HCT116 (cell line): ENCODE data around the gene TACC2. TPM values are rescaled to one million over a fixed set of nuclear protein-coding genes. Genes with fewer than 3 reads are reported as not detected.
"Not testable (repeated sequence)": the region's sequence is repeated elsewhere in the genome, so short reads cannot be mapped to it uniquely, and the experiment has no call there.

Source experiments
- ATAC-seq: fragments of 200-7000 bp; cut with Tn5 transposase; 2 replicates; pipeline ENCODE4 v1.9.1; 2020; ENCODE audit warnings: mild to moderate bottlenecking, moderate library complexity
- BruUV-seq: library from RNA; stranded (reverse); fragments of 400-500 nt; replicated peaks from 2 replicates; lab custom pipeline; 2021; lab: Mats Ljungman, UMichigan
- CTCF ChIA-PET: fragments of 300-600 bp; sonication (Branson Sonifier 250); formaldehyde crosslinking; loops from one replicate; lab custom pipeline; 2021; ENCODE audit warnings: antibody characterized with exemption; lab: Charles Lee
- POLR2A ChIA-PET: fragments of 300-600, 350-600 bp; sonication (Branson Sonifier 250); formaldehyde crosslinking; loops from one replicate; lab custom pipeline; 2021; ENCODE audit warnings: antibody characterized with exemption; lab: Charles Lee
- RAD21 ChIA-PET, 2 experiments: fragments of 300-600 bp; sonication (Branson Sonifier 250); formaldehyde crosslinking; loops; one replicate each; lab custom pipeline; 2023; ENCODE audit warnings: low total read pairs in 2 of 2; ENCODE audit not compliant: uncharacterized antibody in 2 of 2, unreplicated experiment in 2 of 2, low non-redundant PET in 1 of 2; lab: Charles Lee
- DNase-seq: peaks from one replicate; pipeline ENCODE4 v3.0.0-alpha.2; 2010; ENCODE audit warnings: low read depth, low spot score
- H2AFZ ChIP-seq: fragments of 200-600 bp; shearing (Covaris generic), sonication (generic); 2 replicates; pipeline ENCODE4 v1.6.1; 2017; ENCODE audit warnings: low read depth, mixed run types, mixed read lengths, antibody characterized with exemption, low read length; ENCODE audit not compliant: poor library complexity, severe bottlenecking
- H3K27ac ChIP-seq: 2 replicates; pipeline ENCODE4 v1.5.1; 2012; ENCODE audit warnings: low read depth, low read length
- H3K27me3 ChIP-seq: fragments of 200-600 bp; sonication (generic); 2 replicates; pipeline ENCODE4 v1.6.1; 2016; ENCODE audit warnings: mixed run types, low read length, mixed read lengths; ENCODE audit not compliant: insufficient read depth
- H3K36me3 ChIP-seq, 2 experiments: fragments of 200-500 bp in 1 of 2; fragments of 200-600 bp in 1 of 2; sonication (Bioruptor generic) in 1 of 2; sonication (generic) in 1 of 2; 2 replicates each; pipeline versions ENCODE4 v1.5.1 to v1.6.1; 2014 to 2016; ENCODE audit warnings: low read length in 2 of 2, inconsistent platforms in 1 of 2, mixed read lengths in 1 of 2, mixed run types in 1 of 2; ENCODE audit not compliant: insufficient read depth in 2 of 2, control insufficient read depth in 1 of 2
- H3K4me1 ChIP-seq, 2 experiments: fragments of 200-600 bp in 1 of 2; sonication (generic) in 1 of 2; 2 replicates each; pipeline versions ENCODE4 v1.5.1 to v1.6.1; 2012 to 2017; ENCODE audit warnings: low read length in 2 of 2, inconsistent platforms in 1 of 2, mild to moderate bottlenecking in 1 of 2, mixed read lengths in 1 of 2, mixed run types in 1 of 2, moderate library complexity in 1 of 2; ENCODE audit not compliant: insufficient read depth in 2 of 2, control insufficient read depth in 1 of 2
- H3K4me2 ChIP-seq: fragments of 200-600 bp; sonication (generic); 2 replicates; pipeline ENCODE4 v1.6.1; 2017; ENCODE audit warnings: mixed run types, low read length, mixed read lengths
- H3K4me3 ChIP-seq, 2 experiments: fragments of 200-600 bp in 1 of 2; sonication (generic) in 1 of 2; replicated peaks in 1 of 2; 2 replicates each; pipeline ENCODE4 v1.5.1; 2011 to 2016; ENCODE audit warnings: low read length in 2 of 2, control low read depth in 1 of 2, low read depth in 1 of 2, mild to moderate bottlenecking in 1 of 2, mixed read lengths in 1 of 2, mixed run types in 1 of 2
- H3K79me2 ChIP-seq: fragments of 200-600 bp; sonication (generic); 2 replicates; pipeline ENCODE4 v1.6.1; 2017; ENCODE audit warnings: mild to moderate bottlenecking, mixed run types, low read length, moderate library complexity, mixed read lengths; ENCODE audit not compliant: insufficient read depth
- H3K9ac ChIP-seq: fragments of 200-600 bp; sonication (generic); 2 replicates; pipeline ENCODE4 v1.6.1; 2016; ENCODE audit warnings: low read length, mixed read lengths
- H3K9me2 ChIP-seq: fragments of 200-600 bp; sonication (generic), shearing (Covaris generic); 2 replicates; pipeline ENCODE4 v1.6.1; 2017; ENCODE audit warnings: mixed run types, mild to moderate bottlenecking, moderate library complexity; ENCODE audit not compliant: insufficient read depth
- H3K9me3 ChIP-seq, 2 experiments: fragments of 200-500 bp in 1 of 2; fragments of 200-600 bp in 1 of 2; sonication (Bioruptor generic) in 1 of 2; sonication (generic) in 1 of 2; 2 replicates each; pipeline ENCODE4 v1.6.1; 2014 to 2017; ENCODE audit warnings: low read length in 2 of 2, mixed read lengths in 2 of 2, inconsistent platforms in 1 of 2, low read depth in 1 of 2, mild to moderate bottlenecking in 1 of 2, mixed run types in 1 of 2, moderate library complexity in 1 of 2; ENCODE audit not compliant: control insufficient read depth in 1 of 2, insufficient read depth in 1 of 2
- H4K20me1 ChIP-seq: fragments of 200-600 bp; sonication (generic), shearing (Covaris generic); 2 replicates; pipeline ENCODE4 v1.6.1; 2017; ENCODE audit warnings: mixed run types, mild to moderate bottlenecking, moderate library complexity; ENCODE audit not compliant: insufficient read depth
- RAD21 ChIP-seq: IDR thresholded peaks from 2 replicates; pipeline ENCODE4 v1.6.1; 2012; ENCODE audit warnings: low read depth, mild to moderate bottlenecking
- SIN3A ChIP-seq: IDR thresholded peaks from 2 replicates; pipeline ENCODE4 v1.6.1; 2012; ENCODE audit warnings: low read depth
- SP1 ChIP-seq: IDR thresholded peaks from 2 replicates; pipeline ENCODE4 v1.6.1; 2012; ENCODE audit warnings: low read depth
- TCF7L2 ChIP-seq: IDR thresholded peaks from 2 replicates; pipeline ENCODE4 v1.7.0; 2011; ENCODE audit warnings: borderline replicate concordance, inconsistent platforms; ENCODE audit not compliant: insufficient read depth, insufficient read length; ENCODE audit errors: extremely low read depth
- ZNF274 ChIP-seq: fragments of 200-500 bp; sonication (Bioruptor generic); IDR thresholded peaks from 2 replicates; pipeline ENCODE4 v1.6.1; 2014; ENCODE audit warnings: mild to moderate bottlenecking, low read depth, low read length, inconsistent platforms
- intact Hi-C: fragments of 100-400 bp; cut with micrococcal nuclease; formaldehyde crosslinking; loops from 2 replicates; pipeline ENCODE4 v1.10.0; 2022
- total RNA-seq: library from RNA; stranded (reverse); gene quantifications from one replicate; pipeline ENCODE4 v1.2.1, GENCODE V29; 2021; ENCODE audit not compliant: unreplicated experiment

Gene TACC2
- total RNA-seq, 1 experiment from 2014 or later: 38.6 TPM

DNA sequence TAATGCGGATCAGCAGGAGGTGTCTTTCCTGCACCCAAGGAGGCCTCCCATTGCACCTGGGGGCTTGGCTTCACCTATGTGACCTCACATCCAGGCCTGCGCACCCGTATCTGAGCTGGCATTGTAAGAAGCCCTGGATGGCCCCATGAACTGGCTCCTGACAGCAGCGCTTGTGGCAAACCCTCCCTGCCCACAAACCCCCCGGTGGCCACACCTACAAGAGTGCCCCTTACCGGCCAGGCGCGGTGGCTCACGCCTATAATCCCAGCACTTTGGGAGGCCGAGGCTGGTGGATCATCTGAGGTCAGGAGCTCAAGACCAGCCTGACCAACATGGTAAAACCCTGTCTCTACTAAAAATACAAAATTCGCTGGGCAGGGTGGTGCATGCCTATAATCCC lies 107.2 kb downstream of the TACC2 start:
- H2AFZ ChIP-seq, CTCF ChIA-PET, H3K9me2 ChIP-seq, BruUV-seq, H3K27ac ChIP-seq, H4K20me1 ChIP-seq, H3K36me3 ChIP-seq, H3K4me2 ChIP-seq, intact Hi-C loops, H3K9ac ChIP-seq, H3K4me1 ChIP-seq, RAD21 ChIA-PET, H3K79me2 ChIP-seq, ATAC-seq, H3K9me3 ChIP-seq, H3K4me3 ChIP-seq, DNase-seq: not testable (repeated sequence)
- POLR2A ChIA-PET: interaction anchor here (0.7 kb wide), 1 partner anchor 14 kb away, joined by 3 read pairs; no protein-coding TSS in a partner anchor
- peaks cover 50% of the 10 kb centered on the region for H3K27me3 ChIP-seq

DNA sequence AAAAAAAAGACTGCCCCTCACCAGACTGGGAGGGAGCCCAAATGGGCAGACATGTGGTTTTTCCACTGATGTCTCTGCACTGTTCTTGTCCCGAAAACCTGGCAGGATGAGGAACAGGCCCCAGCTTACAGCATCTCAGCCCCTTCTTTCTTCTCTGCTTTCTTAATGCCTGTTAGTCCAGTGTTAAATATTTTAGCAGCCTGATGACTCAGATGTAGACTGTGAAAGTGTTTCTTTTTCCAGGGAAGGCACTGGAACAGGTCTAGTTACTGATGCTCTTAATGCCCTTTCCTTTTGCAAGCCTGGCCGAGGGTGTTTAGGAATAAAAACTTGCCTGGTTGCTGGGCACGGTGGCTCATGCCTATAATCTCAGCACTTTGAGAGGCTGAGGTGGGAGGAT lies 107.7 kb downstream of the TACC2 start:
- Histone ChIP-seq H3K79me2 (no peaks in the 10 kb centered on the region), H3K4me3 (no peak overlapping the region), H3K4me1 (no peaks in the 10 kb centered on the region), H3K36me3 (no peaks in the 10 kb centered on the region), H2AFZ (no peak overlapping the region), H4K20me1 (no peaks in the 10 kb centered on the region), H3K27me3 (peaks cover 46% of the 10 kb centered on the region), H3K9ac (no peak overlapping the region), H3K9me2 (no peaks in the 10 kb centered on the region), H3K9me3 (no peaks in the 10 kb centered on the region), H3K27ac (no peak overlapping the region), H3K4me2 (no peak overlapping the region)
- ChIA-PET RAD21 (no interaction called here), CTCF (no interaction called here), POLR2A (interaction anchor here (0.7 kb wide), 1 partner anchor 13 kb away, joined by 3 read pairs; no protein-coding TSS in a partner anchor)
- ATAC-seq (no peak), DNase-seq (no peak)
- no TSS peak for BruUV-seq
- no peak for TF ChIP-seq SP1
- TF ChIP-seq SIN3A: no peak
- TF ChIP-seq ZNF274: no peak
- no peak for TF ChIP-seq TCF7L2
- TF ChIP-seq RAD21: no peak
- intact Hi-C loops: no loop called here
